Measurements from ENCODE around the gene FBXW7.

The FBXW7 gene

GRCh38 chr4:152372444-152372843 lies 163.4 kb downstream of the FBXW7 start:
- no peak for DNase-seq (ENCODE audit: low read depth in 2 of 2)

- DNase-seq (ENCODE audit: low read depth in 2 of 2) = no peak
Observed at GRCh38 chr4:152369902-152370295, 166.0 kb downstream of the FBXW7 start.

GRCh38 chr4:152369203-152369901 lies 166.5 kb downstream of the FBXW7 start:
- DNase-seq (ENCODE audit: low read depth in 2 of 2) = no peak

GRCh38 chr4:152368001-152368400 lies 167.9 kb downstream of the FBXW7 start:
- no peak for DNase-seq (ENCODE audit: low read depth in 2 of 2)

GRCh38 chr4:152364883-152365282 lies 171.0 kb downstream of the FBXW7 start:
- DNase-seq (ENCODE audit: low read depth in 2 of 2) = no peak

GRCh38 chr4:152364383-152364782 lies 171.5 kb downstream of the FBXW7 start:
- no peak for DNase-seq (ENCODE audit: low read depth in 2 of 2)

- DNase-seq (ENCODE audit: low read depth in 2 of 2) = no peak
Observed at GRCh38 chr4:152363904-152364303, 172.0 kb downstream of the FBXW7 start.

- no peak for DNase-seq (ENCODE audit: low read depth in 2 of 2)
Observed at GRCh38 chr4:152363086-152363485, 172.8 kb downstream of the FBXW7 start.

- DNase-seq (ENCODE audit: low read depth in 2 of 2) = no peak
Observed at GRCh38 chr4:152360045-152360410, 175.9 kb downstream of the FBXW7 start.

GRCh38 chr4:152359208-152360044 lies 176.5 kb downstream of the FBXW7 start:
- no peak for DNase-seq (ENCODE audit: low read depth in 2 of 2)

- no peak for DNase-seq (ENCODE audit: low read depth in 2 of 2)
Observed at GRCh38 chr4:152357206-152357605, 178.7 kb downstream of the FBXW7 start.

GRCh38 chr4:152356428-152357034 lies 179.4 kb downstream of the FBXW7 start:
- DNase-seq (ENCODE audit: low read depth in 2 of 2) = no peak

GRCh38 chr4:152352622-152353116 lies 183.2 kb downstream of the FBXW7 start:
- DNase-seq (ENCODE audit: low read depth in 2 of 2) = no peak

- no peak for DNase-seq (ENCODE audit: low read depth in 2 of 2)
Observed at GRCh38 chr4:152352215-152352614, 183.7 kb downstream of the FBXW7 start.

GRCh38 chr4:152351080-152351479 lies 184.8 kb downstream of the FBXW7 start:
- no peak for DNase-seq (ENCODE audit: low read depth in 2 of 2)

- DNase-seq (ENCODE audit: low read depth in 2 of 2) = no peak
Observed at GRCh38 chr4:152348670-152349069, 187.2 kb downstream of the FBXW7 start.

- DNase-seq (ENCODE audit: low read depth in 2 of 2) = no peak
Observed at GRCh38 chr4:152346979-152347378, 188.9 kb downstream of the FBXW7 start.

GRCh38 chr4:152346526-152346925 lies 189.4 kb downstream of the FBXW7 start:
- no peak for DNase-seq (ENCODE audit: low read depth in 2 of 2)

- DNase-seq (ENCODE audit: low read depth in 2 of 2) = no peak
Observed at GRCh38 chr4:152344001-152344400, 191.9 kb downstream of the FBXW7 start.

GRCh38 chr4:152342293-152342692 lies 193.6 kb downstream of the FBXW7 start:
- no peak for DNase-seq (ENCODE audit: low read depth in 2 of 2)

- no peak for DNase-seq (ENCODE audit: low read depth in 2 of 2)
Observed at GRCh38 chr4:152340818-152341217, 195.1 kb downstream of the FBXW7 start.

GRCh38 chr4:152339576-152339975 lies 196.3 kb downstream of the FBXW7 start:
- DNase-seq (ENCODE audit: low read depth in 2 of 2) = no peak

GRCh38 chr4:152334931-152335330 lies 201.0 kb downstream of the FBXW7 start:
- DNase-seq (ENCODE audit: low read depth in 2 of 2) = no peak
